ENCODE data around the gene SYTL3.

- TF ChIP-seq CTCF (IDR thresholded peaks at IDR 0.05; ENCODE audit: control extremely low read depth in 1 of 3, insufficient read depth in 1 of 3, low read depth in 1 of 3, low read length in 3 of 3) (no peak), KDM1A (IDR thresholded peaks at IDR 0.05; ENCODE audit: borderline replicate concordance, low read length) (no peak), ATF3 (IDR thresholded peaks at IDR 0.05; ENCODE audit: insufficient read depth, low read depth, low read length) (no peak)
Observed at GRCh38 chr6:158772851-158773371, 123.1 kb downstream of the SYTL3 start.
